ENCODE results near the gene NUP160.

Gene NUP160

DNA sequence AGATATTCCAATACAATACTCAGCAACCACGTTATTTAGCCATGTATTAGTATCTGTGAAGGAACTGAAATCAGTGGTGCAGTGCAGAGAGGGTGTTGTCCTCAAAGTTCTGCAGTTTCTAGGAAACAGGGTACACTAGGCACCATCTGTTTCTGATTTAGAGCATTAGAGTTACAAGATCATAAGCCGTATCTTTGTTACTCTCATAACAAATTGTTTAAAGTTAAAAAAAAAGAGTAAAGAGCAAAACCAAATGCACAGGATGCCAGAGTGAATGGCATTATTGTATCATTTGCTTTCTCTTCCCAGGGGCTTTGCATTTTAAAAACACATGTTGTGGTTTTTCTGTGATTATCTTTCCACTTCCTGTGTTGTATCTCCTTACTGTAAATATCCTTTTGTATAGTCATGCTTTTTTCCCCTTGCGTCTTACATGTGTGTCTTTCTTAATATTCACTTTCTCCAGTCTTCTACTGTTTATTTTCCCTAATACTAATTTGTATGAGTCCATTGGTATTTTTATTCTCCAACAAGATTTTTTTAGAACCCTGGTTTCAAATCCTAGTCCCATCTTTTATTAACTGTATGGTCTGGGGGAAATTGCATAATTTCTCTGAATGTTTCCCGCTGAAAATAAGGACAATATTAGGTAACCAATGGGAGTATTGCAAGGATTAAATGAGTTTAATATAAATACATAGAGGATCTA, 15.2 kb upstream of the NUP160 start:
- no peak for DNase-seq (ENCODE audit: low spot score)
- ChIA-PET POLR2A (ENCODE audit: low non-redundant PET) (no interaction called here), CTCF (no interaction called here)
- no peak overlapping the region for H3K27ac ChIP-seq
- TF ChIP-seq, protein P1, sequence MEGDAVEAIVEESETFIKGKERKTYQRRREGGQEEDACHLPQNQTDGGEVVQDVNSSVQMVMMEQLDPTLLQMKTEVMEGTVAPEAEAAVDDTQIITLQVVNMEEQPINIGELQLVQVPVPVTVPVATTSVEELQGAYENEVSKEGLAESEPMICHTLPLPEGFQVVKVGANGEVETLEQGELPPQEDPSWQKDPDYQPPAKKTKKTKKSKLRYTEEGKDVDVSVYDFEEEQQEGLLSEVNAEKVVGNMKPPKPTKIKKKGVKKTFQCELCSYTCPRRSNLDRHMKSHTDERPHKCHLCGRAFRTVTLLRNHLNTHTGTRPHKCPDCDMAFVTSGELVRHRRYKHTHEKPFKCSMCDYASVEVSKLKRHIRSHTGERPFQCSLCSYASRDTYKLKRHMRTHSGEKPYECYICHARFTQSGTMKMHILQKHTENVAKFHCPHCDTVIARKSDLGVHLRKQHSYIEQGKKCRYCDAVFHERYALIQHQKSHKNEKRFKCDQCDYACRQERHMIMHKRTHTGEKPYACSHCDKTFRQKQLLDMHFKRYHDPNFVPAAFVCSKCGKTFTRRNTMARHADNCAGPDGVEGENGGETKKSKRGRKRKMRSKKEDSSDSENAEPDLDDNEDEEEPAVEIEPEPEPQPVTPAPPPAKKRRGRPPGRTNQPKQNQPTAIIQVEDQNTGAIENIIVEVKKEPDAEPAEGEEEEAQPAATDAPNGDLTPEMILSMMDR (conservative IDR thresholded peaks at IDR 0.05; ENCODE audit: low read depth), result no peak

- DNase-seq (ENCODE audit: low spot score), result no peak
- ChIA-PET POLR2A (ENCODE audit: low non-redundant PET) (no interaction called here), CTCF (interaction anchor here (0.7 kb wide), 1 partner anchor 73 kb away, joined by 3 read pairs; no protein-coding TSS in a partner anchor)
- TF ChIP-seq, protein P1 (conservative IDR thresholded peaks at IDR 0.05; ENCODE audit: low read depth), result no peak
- H3K27ac ChIP-seq, result peak overlapping the region; percentile 16; the same call in 1 of the 2 replicates
These were observed 13.6 kb upstream of the NUP160 start for GRCh38 chr11:47861728-47862127.

GRCh38 chr11:47860536-47860935, 12.4 kb upstream of the NUP160 start:
- no peak overlapping the region for H3K27ac ChIP-seq
- DNase-seq (ENCODE audit: low spot score), result no peak
- ChIA-PET POLR2A (ENCODE audit: low non-redundant PET) (no interaction called here), CTCF (no interaction called here)
- TF ChIP-seq, protein P1 (conservative IDR thresholded peaks at IDR 0.05; ENCODE audit: low read depth), result no peak

DNA sequence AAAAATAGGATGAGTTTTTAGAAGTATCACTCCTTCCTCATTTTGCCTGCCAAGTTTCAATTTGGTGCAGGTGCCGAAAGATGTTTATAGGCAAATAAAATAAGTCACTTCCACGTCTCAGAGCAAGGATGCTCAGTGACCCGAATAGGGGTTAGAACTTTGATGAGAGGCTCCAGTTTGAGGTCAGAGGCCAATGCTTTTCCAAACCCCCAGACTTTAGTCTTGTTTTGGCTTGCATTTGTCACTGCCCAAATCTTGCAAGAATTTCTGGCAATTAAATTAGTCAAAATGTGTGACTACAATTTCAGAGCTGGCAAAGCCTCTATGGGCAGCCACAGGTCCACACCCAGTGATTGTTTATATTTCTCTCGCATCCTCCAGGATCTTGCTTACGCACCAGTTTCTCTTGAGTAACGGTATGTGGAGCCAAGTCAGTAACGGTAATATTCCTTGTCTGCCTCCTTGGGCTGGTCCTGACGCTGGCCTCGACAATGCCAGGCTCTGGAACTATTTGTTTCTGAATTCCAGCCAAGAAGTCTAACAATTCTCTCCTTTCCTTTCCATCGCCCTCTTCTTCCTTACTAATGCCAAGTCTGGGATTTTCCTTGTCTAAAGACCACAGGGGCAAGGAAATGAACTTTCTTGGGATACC, 9.9 kb upstream of the NUP160 start:
- peak; percentile 48 for DNase-seq (ENCODE audit: low spot score)
- ChIA-PET POLR2A (ENCODE audit: low non-redundant PET) (no interaction called here), CTCF (no interaction called here)
- TF ChIP-seq, protein P1 (conservative IDR thresholded peaks at IDR 0.05; ENCODE audit: low read depth), result no peak
- peak overlapping the region; percentile 86 for H3K27ac ChIP-seq

DNA sequence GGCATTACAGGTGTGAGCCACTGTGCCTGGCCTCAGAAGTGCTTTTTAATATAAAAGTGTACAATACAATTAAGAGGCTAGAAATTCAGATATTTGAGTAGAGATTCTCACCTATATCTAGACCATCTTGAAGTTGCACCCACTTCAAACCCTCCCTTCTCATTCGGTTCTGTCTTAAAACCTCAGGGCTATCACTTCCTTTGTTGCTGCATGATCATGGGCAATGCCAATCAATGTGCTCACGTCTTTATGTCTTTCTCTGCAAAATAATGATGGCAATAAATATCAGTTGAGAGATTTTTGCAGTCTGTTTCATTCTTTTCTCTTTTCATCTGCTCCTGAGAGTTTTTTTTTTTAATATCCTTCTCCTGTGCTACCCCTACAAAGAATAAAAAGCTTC, 9.3 kb upstream of the NUP160 start:
- ChIA-PET CTCF (no interaction called here), POLR2A (ENCODE audit: low non-redundant PET) (no interaction called here)
- no peak for DNase-seq (ENCODE audit: low spot score)
- TF ChIP-seq, protein P1 (conservative IDR thresholded peaks at IDR 0.05; ENCODE audit: low read depth), result no peak
- peak overlapping the region; percentile 56 for H3K27ac ChIP-seq

DNA sequence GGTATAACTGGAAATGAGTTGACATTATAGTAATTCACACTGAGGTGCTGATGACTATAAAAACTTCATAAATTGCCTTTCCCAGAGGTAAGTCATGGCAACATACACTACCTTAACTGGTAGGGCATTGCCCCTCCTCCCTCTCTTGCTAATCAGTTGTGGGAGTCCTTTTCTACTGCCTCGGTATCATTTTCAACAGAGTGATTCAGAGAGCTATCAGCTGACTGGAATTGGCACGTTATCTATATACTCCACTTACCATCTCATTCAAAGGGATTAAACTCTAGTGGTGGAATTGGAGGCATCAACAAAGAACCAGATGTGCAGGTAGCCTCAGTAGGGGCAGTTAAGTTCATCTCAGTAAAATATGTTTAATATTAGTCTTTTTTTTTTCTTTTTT, 8.0 kb upstream of the NUP160 start:
- no peak overlapping the region for H3K27ac ChIP-seq
- ChIA-PET CTCF (interaction anchor here (0.6 kb wide), 2 partner anchors 79 to 292 kb away, joined by 3 read pairs; no protein-coding TSS in a partner anchor), POLR2A (ENCODE audit: low non-redundant PET) (no interaction called here)
- DNase-seq (ENCODE audit: low spot score), result no peak
- TF ChIP-seq, protein P1 (conservative IDR thresholded peaks at IDR 0.05; ENCODE audit: low read depth), result no peak

Measured in RWPE1 (cell line).